Endothelial cell of umbilical vein (primary cell): ENCODE measurements around the gene PUS1.

Experiments
- CTCF ChIP-seq, 2 donors: IDR thresholded peaks; 1 replicate in 1 of 2; 2 replicates in 1 of 2; pipeline ENCODE4 v1.5.1; 2011; ENCODE audit warnings: low read length in 2 of 2, mild to moderate bottlenecking in 2 of 2, moderate library complexity in 2 of 2, control low read depth in 1 of 2, inconsistent platforms in 1 of 2, low read depth in 1 of 2; ENCODE audit not compliant: insufficient read depth in 1 of 2; ENCODE audit errors: extremely low read depth in 1 of 2
- EZH2 ChIP-seq: IDR thresholded peaks from 2 replicates; pipeline ENCODE4 v1.6.1; 2012; ENCODE audit warnings: borderline replicate concordance, low read depth, mild to moderate bottlenecking, moderate library complexity, low read length, inconsistent platforms; ENCODE audit not compliant: severe bottlenecking
- FOS ChIP-seq: IDR thresholded peaks from 2 replicates; pipeline ENCODE4 v1.6.1; 2011; ENCODE audit warnings: mild to moderate bottlenecking, low read length, moderate library complexity, borderline replicate concordance; ENCODE audit not compliant: insufficient read depth
- GATA2 ChIP-seq: IDR thresholded peaks from 2 replicates; pipeline ENCODE4 v1.7.0; 2011; ENCODE audit warnings: low read depth, mild to moderate bottlenecking, moderate library complexity, mixed read lengths, low read length; ENCODE audit not compliant: insufficient read length, insufficient read depth
- JUN ChIP-seq: IDR thresholded peaks from 2 replicates; pipeline ENCODE4 v1.6.1; 2011; ENCODE audit warnings: borderline replicate concordance, low read depth; ENCODE audit not compliant: insufficient read length, insufficient read depth
- MYC ChIP-seq: IDR thresholded peaks from one replicate; pipeline ENCODE4 v1.6.1; 2011; ENCODE audit warnings: mild to moderate bottlenecking, low read depth, low read length
- POLR2A ChIP-seq: IDR thresholded peaks from 2 replicates; pipeline ENCODE4 v1.6.1; 2012; ENCODE audit warnings: low read depth, mild to moderate bottlenecking, control low read depth, low read length
- POLR2AphosphoS5 ChIP-seq: IDR thresholded peaks from 2 replicates; pipeline ENCODE4 v1.6.1; 2012; ENCODE audit warnings: low read depth, mild to moderate bottlenecking, control low read depth, low read length, moderate library complexity; ENCODE audit not compliant: insufficient read depth
- TF ChIP-seq, protein P1 (sequence below): IDR thresholded peaks from 2 replicates; pipeline ENCODE4 v1.6.1; 2011; ENCODE audit not compliant: insufficient read depth, insufficient read length

DNA sequence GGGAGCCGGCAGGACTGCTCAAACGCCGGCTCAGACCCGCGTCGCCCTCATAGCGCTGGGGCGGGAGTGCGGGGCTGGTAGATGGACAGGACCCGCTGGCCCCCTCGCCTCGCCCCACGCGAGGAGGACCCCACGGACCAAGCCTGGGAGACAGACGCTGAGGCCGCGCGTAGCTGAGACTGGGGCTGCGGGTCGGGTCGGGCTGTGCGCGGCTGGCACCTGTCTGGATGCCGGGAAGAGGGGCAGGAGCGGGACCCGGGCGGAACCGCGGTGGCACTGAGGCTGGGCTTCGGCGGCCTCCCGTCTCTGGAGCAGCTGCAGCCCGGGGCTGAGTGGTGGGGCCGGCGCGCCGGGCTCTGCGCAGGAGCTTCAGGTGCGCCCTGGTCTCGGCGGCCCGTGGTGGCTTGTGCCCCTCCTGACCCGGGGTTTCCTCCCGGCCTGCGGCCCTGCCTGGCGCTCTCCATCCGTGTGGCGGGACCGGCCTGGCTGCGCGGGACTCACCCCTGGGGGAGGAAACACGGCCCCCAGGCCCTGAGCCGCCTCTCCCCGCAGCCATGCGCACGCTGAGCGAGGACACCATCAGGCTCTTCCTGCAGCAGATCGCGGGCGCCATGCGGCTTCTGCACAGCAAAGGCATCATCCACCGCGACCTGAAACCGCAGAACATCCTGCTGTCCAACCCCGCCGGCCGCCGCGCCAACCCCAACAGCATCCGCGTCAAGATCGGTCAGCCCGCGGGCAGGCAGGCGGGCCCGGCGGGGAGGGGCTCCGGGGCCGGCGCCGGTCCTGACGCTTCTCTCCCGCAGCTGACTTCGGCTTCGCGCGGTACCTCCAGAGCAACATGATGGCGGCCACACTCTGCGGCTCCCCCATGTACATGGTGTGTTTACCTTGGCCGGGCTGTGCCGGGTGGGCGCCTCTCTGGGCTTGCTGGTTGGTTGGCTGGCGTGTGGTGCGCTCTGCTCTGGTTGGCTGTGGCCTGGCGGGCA lies 20.7 kb upstream of the PUS1 start:
- TF ChIP-seq MYC (no peak), POLR2A (no peak), POLR2AphosphoS5 (no peak), EZH2 (no peak), CTCF (IDR thresholded peaks at IDR 0.05; ENCODE audit: extremely low read depth in 1 of 2, insufficient read depth in 1 of 2, low read depth in 1 of 2, low read length in 2 of 2) (no peak), FOS (no peak), JUN (no peak), GATA2 (no peak)
- TF ChIP-seq, protein P1, sequence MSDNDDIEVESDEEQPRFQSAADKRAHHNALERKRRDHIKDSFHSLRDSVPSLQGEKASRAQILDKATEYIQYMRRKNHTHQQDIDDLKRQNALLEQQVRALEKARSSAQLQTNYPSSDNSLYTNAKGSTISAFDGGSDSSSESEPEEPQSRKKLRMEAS = no peak
